ENCODE results near the gene CCR6. TPM values are rescaled to one million over a fixed set of nuclear protein-coding genes. Genes with fewer than 3 reads are reported as not detected.

Gene CCR6
- total and polyA plus RNA-seq, 2 of the 8 experiments (the other 6 are each of a cell fraction or from before 2014, with no cell fraction given), result 0.06 TPM; not detected in 1

- TF ChIP-seq, protein P1, sequence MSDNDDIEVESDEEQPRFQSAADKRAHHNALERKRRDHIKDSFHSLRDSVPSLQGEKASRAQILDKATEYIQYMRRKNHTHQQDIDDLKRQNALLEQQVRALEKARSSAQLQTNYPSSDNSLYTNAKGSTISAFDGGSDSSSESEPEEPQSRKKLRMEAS (IDR thresholded peaks at IDR 0.05), result no peak
- no peak for TF ChIP-seq SUZ12 (IDR thresholded peaks at IDR 0.05; ENCODE audit: low read length)
- no peak for TF ChIP-seq SAP30 (IDR thresholded peaks at IDR 0.05; ENCODE audit: insufficient read depth, insufficient replicate concordance, low read length)
- TF ChIP-seq, protein P2, sequence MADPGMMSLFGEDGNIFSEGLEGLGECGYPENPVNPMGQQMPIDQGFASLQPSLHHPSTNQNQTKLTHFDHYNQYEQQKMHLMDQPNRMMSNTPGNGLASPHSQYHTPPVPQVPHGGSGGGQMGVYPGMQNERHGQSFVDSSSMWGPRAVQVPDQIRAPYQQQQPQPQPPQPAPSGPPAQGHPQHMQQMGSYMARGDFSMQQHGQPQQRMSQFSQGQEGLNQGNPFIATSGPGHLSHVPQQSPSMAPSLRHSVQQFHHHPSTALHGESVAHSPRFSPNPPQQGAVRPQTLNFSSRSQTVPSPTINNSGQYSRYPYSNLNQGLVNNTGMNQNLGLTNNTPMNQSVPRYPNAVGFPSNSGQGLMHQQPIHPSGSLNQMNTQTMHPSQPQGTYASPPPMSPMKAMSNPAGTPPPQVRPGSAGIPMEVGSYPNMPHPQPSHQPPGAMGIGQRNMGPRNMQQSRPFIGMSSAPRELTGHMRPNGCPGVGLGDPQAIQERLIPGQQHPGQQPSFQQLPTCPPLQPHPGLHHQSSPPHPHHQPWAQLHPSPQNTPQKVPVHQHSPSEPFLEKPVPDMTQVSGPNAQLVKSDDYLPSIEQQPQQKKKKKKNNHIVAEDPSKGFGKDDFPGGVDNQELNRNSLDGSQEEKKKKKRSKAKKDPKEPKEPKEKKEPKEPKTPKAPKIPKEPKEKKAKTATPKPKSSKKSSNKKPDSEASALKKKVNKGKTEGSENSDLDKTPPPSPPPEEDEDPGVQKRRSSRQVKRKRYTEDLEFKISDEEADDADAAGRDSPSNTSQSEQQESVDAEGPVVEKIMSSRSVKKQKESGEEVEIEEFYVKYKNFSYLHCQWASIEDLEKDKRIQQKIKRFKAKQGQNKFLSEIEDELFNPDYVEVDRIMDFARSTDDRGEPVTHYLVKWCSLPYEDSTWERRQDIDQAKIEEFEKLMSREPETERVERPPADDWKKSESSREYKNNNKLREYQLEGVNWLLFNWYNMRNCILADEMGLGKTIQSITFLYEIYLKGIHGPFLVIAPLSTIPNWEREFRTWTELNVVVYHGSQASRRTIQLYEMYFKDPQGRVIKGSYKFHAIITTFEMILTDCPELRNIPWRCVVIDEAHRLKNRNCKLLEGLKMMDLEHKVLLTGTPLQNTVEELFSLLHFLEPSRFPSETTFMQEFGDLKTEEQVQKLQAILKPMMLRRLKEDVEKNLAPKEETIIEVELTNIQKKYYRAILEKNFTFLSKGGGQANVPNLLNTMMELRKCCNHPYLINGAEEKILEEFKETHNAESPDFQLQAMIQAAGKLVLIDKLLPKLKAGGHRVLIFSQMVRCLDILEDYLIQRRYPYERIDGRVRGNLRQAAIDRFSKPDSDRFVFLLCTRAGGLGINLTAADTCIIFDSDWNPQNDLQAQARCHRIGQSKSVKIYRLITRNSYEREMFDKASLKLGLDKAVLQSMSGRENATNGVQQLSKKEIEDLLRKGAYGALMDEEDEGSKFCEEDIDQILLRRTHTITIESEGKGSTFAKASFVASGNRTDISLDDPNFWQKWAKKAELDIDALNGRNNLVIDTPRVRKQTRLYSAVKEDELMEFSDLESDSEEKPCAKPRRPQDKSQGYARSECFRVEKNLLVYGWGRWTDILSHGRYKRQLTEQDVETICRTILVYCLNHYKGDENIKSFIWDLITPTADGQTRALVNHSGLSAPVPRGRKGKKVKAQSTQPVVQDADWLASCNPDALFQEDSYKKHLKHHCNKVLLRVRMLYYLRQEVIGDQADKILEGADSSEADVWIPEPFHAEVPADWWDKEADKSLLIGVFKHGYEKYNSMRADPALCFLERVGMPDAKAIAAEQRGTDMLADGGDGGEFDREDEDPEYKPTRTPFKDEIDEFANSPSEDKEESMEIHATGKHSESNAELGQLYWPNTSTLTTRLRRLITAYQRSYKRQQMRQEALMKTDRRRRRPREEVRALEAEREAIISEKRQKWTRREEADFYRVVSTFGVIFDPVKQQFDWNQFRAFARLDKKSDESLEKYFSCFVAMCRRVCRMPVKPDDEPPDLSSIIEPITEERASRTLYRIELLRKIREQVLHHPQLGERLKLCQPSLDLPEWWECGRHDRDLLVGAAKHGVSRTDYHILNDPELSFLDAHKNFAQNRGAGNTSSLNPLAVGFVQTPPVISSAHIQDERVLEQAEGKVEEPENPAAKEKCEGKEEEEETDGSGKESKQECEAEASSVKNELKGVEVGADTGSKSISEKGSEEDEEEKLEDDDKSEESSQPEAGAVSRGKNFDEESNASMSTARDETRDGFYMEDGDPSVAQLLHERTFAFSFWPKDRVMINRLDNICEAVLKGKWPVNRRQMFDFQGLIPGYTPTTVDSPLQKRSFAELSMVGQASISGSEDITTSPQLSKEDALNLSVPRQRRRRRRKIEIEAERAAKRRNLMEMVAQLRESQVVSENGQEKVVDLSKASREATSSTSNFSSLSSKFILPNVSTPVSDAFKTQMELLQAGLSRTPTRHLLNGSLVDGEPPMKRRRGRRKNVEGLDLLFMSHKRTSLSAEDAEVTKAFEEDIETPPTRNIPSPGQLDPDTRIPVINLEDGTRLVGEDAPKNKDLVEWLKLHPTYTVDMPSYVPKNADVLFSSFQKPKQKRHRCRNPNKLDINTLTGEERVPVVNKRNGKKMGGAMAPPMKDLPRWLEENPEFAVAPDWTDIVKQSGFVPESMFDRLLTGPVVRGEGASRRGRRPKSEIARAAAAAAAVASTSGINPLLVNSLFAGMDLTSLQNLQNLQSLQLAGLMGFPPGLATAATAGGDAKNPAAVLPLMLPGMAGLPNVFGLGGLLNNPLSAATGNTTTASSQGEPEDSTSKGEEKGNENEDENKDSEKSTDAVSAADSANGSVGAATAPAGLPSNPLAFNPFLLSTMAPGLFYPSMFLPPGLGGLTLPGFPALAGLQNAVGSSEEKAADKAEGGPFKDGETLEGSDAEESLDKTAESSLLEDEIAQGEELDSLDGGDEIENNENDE (IDR thresholded peaks at IDR 0.05; ENCODE audit: insufficient replicate concordance, low read length), result no peak
- no peak for TF ChIP-seq ASH2L (IDR thresholded peaks at IDR 0.05; ENCODE audit: low read length)
- no peak for TF ChIP-seq RAD21 (IDR thresholded peaks at IDR 0.05 in 1 of 2, conservative IDR thresholded peaks at IDR 0.05 in 1 of 2; ENCODE audit: low read depth in 2 of 2, low read length in 2 of 2)
- TF ChIP-seq HDAC2 (IDR thresholded peaks at IDR 0.05; ENCODE audit: borderline replicate concordance in 1 of 2, low read depth in 2 of 2, low read length in 2 of 2), result no peak
- TF ChIP-seq TCF12 (IDR thresholded peaks at IDR 0.05; ENCODE audit: low read depth, low read length), result no peak
Measured at GRCh38 chr6:167165858-167166471, 43.1 kb downstream of the CCR6 start (continued).

Data from H1 (cell line).